Stomach (tissue), 4 donors: ENCODE results near the gene ZDHHC18.

ENCODE experiments used
- CTCF ChIP-seq, 7 experiments: fragments of 450-650 bp in 4 of 7; fragments of 200-600 bp in 3 of 7; sonication (generic) in 3 of 7; IDR thresholded peaks; one replicate each; pipeline ENCODE4 v1.5.1; 2016 to 2019; ENCODE audit warnings: antibody characterized with exemption in 7 of 7, control low read depth in 2 of 7, mild to moderate bottlenecking in 1 of 7
- EP300 ChIP-seq: sonication (generic); formaldehyde crosslinking; IDR thresholded peaks from one replicate; pipeline ENCODE4 v1.6.1; 2017; ENCODE audit warnings: antibody characterized with exemption
- POLR2A ChIP-seq, 4 donors: fragments of 450-650 bp; IDR thresholded peaks; one replicate each; pipeline ENCODE4 v1.6.1; 2016; ENCODE audit warnings: antibody characterized with exemption in 4 of 4, control low read depth in 2 of 4, mild to moderate bottlenecking in 1 of 4, moderate library complexity in 1 of 4
- POLR2AphosphoS5 ChIP-seq, 3 donors: sonication (generic); formaldehyde crosslinking; IDR thresholded peaks; one replicate each; pipeline ENCODE4 v1.6.1; 2016; ENCODE audit warnings: antibody characterized with exemption in 3 of 3

- no peak for TF ChIP-seq POLR2AphosphoS5 (IDR thresholded peaks at IDR 0.05)
- TF ChIP-seq CTCF (IDR thresholded peaks at IDR 0.05), result no peak
- no peak for TF ChIP-seq POLR2A (IDR thresholded peaks at IDR 0.05)
- TF ChIP-seq EP300, result no peak
Observed at GRCh38 chr1:26857473-26858060, 31.1 kb downstream of the ZDHHC18 start.
